Lower lobe of right lung (tissue), 2 donors: ENCODE measurements around the gene CADM3. TPM values are rescaled to one million over a fixed set of nuclear protein-coding genes. Genes with fewer than 3 reads are reported as not detected.

Source experiments
- ATAC-seq, 2 donors: fragments of 200-7000 bp; cut with Tn5 transposase; one replicate each; pipeline ENCODE4 v1.9.1; 2020 to 2022; ENCODE audit warnings: mild to moderate bottlenecking in 2 of 2, moderate library complexity in 2 of 2
- DNase-seq: peaks from one replicate; pipeline ENCODE4 v3.0.0-alpha.2; 2020
- H3K27ac ChIP-seq: fragments of 200-600 bp; one replicate; pipeline ENCODE4 v1.8.0; 2022
- H3K27me3 ChIP-seq: fragments of 200-600 bp; one replicate; pipeline ENCODE4 v1.8.0; 2022; ENCODE audit warnings: low read depth
- H3K36me3 ChIP-seq: fragments of 200-600 bp; one replicate; pipeline ENCODE4 v1.8.0; 2022; ENCODE audit warnings: mild to moderate bottlenecking
- H3K4me1 ChIP-seq: fragments of 200-600 bp; one replicate; pipeline ENCODE4 v1.8.0; 2022
- H3K4me3 ChIP-seq: fragments of 200-600 bp; one replicate; pipeline ENCODE4 v1.8.0; 2022; ENCODE audit warnings: mild to moderate bottlenecking
- H3K9me3 ChIP-seq: fragments of 200-600 bp; one replicate; pipeline ENCODE4 v1.8.0; 2022
- intact Hi-C: fragments of 100-400 bp; cut with DNase I; formaldehyde crosslinking; loops from one replicate; pipeline ENCODE4 v1.11.0; 2022
- total RNA-seq: library from RNA; stranded (reverse); fragmentation: NEBNext Ultra II Directional; extraction: Animal tissue kit (Norgen Biotek cat#: 25700); gene quantifications from one replicate; pipeline ENCODE4 v1.2.1, GENCODE V29; 2021
- TF ChIP-seq, protein P1 (sequence below): fragments of 200-600 bp; IDR thresholded peaks from one replicate; pipeline ENCODE4 v1.8.0; 2022; ENCODE audit warnings: antibody characterized with exemption, mild to moderate bottlenecking
- donor health status: DM: no; HTN: yes; CAD: no; lungs with severe emphysema.

CADM3 gene
- total RNA-seq, 1 donor from 2014 or later: 8.8 TPM

DNA sequence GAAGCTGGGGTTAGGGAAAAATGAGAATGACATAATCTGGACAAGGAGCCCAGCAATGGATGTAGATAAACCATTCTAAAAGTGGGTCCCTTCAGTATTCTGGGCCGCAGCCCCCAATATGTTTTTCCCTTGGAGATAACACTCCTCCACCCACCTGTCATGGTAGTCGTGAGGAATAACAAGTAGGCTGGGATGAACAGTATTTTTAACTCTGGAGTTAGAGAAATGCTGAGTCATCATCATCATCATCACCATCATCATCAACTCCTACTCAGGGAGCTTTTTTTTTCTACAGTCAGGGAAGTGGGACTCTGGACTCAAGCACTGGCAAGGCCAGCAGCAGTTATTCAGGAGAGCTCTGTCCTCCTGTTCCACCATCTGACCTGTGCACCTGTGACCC, 12.8 kb downstream of the CADM3 start:
- Histone ChIP-seq H3K9me3 (no peaks in the 10 kb centered on the region), H3K4me1 (no peaks in the 10 kb centered on the region), H3K36me3 (no peaks in the 10 kb centered on the region), H3K27ac (no peak overlapping the region), H3K27me3 (peaks cover 17% of the 10 kb centered on the region), H3K4me3 (no peak overlapping the region)
- ATAC-seq: no peak
- no peak for DNase-seq
- TF ChIP-seq, protein P1, sequence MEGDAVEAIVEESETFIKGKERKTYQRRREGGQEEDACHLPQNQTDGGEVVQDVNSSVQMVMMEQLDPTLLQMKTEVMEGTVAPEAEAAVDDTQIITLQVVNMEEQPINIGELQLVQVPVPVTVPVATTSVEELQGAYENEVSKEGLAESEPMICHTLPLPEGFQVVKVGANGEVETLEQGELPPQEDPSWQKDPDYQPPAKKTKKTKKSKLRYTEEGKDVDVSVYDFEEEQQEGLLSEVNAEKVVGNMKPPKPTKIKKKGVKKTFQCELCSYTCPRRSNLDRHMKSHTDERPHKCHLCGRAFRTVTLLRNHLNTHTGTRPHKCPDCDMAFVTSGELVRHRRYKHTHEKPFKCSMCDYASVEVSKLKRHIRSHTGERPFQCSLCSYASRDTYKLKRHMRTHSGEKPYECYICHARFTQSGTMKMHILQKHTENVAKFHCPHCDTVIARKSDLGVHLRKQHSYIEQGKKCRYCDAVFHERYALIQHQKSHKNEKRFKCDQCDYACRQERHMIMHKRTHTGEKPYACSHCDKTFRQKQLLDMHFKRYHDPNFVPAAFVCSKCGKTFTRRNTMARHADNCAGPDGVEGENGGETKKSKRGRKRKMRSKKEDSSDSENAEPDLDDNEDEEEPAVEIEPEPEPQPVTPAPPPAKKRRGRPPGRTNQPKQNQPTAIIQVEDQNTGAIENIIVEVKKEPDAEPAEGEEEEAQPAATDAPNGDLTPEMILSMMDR: no peak
- intact Hi-C loops: no loop called here

DNA sequence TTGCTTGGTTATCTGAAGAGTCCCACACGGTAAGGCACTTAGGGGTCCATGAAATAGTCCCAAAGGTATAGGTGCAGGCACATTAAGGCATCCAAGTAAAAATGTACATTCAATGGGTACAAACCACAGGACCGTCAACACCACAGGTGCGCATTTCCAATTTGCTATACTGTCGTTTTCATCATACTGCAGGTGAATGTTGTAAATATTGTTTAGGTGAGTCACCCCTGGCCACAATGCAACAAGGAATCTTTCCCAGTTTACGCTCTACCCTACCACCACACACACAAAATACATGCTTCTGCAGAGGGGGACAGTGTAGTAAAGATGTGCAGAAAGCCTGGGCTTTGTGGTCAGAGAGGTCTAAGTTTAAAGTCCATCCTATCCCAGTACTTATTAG, 13.7 kb downstream of the CADM3 start:
- TF ChIP-seq, protein P1: no peak
- intact Hi-C loops: no loop called here

DNA sequence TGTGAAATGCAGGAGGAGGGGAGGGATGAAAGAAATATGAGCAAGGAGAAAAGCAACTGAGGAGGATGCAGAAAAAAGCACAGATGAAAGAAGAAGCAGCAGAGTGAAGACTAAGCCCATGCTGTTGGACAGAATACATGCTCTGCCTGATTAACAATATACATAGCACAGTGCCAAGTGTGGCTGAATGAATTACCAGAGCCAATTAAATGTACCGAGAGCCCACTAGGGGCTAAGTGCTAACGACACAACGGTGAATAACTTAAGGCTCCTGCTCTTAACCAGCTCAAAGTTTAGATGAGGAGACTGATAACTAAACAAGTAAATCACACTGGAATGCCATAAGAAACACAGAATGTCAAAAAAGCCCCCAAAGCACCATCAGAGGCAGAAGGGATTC, 15.6 kb downstream of the CADM3 start:
- peaks cover 20% of the 10 kb centered on the region for H3K27me3 ChIP-seq
- TF ChIP-seq, protein P1: no peak
- DNase-seq: no peak
- no peaks in the 10 kb centered on the region for H3K4me1 ChIP-seq
- H3K9me3 ChIP-seq: no peaks in the 10 kb centered on the region
- intact Hi-C loops: no loop called here
- H3K27ac ChIP-seq: no peak overlapping the region
- H3K36me3 ChIP-seq: no peaks in the 10 kb centered on the region
- no peak overlapping the region for H3K4me3 ChIP-seq
- no peak for ATAC-seq

More for the DNA sequence above, 13.7 kb downstream of the CADM3 start:
- Histone ChIP-seq H3K9me3 (no peaks in the 10 kb centered on the region), H3K36me3 (no peaks in the 10 kb centered on the region), H3K4me3 (no peak overlapping the region), H3K27me3 (peaks cover 20% of the 10 kb centered on the region), H3K4me1 (no peaks in the 10 kb centered on the region), H3K27ac (no peak overlapping the region)
- ATAC-seq (no peak), DNase-seq (no peak)

DNA sequence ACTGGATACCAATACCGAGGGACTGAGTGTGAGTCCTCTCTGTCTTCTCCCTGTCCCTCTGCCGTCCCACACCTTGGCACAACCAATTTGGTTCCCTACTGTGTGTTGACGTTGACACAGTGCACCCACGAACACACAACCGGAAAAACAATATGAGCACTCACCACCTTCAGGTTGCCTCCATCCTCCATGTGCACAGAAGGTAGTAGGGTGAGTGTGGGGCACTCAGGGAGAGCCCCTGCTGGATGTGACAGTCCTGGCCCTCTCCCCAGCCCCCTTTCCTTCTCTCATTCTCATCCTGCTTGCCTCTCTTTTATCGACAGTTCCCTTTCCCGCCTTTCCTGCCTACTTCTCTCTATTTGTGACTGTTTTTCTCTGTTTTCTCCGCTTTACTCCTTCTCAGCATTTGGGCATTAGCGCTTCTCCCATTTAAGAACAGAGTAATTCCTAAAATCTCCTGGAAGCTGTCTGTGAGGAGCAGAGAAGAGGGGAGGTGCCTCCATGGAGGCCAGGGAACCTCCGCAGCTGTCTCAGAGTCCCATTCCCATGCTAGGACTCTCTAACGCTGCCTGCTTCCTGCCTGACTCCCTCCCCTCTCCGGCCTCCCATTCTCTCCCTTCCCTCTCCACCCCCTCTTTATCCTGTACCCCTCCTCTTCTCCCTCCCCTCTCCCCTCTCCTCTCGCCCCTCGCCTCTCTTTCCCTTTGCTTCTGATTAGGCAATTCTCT, 16.4 kb downstream of the CADM3 start:
- peaks cover 20% of the 10 kb centered on the region for H3K27me3 ChIP-seq
- ATAC-seq (peak; percentile 41 to 54), DNase-seq (no peak)
- no peaks in the 10 kb centered on the region for H3K4me1 ChIP-seq
- no peaks in the 10 kb centered on the region for H3K36me3 ChIP-seq
- no peak overlapping the region for H3K27ac ChIP-seq
- H3K4me3 ChIP-seq: peak overlapping the region; percentile 41
- intact Hi-C loops: no loop called here
- H3K9me3 ChIP-seq: no peaks in the 10 kb centered on the region
- TF ChIP-seq, protein P1: no peak

GRCh38 chr1:159188375-159188788, 17.0 kb downstream of the CADM3 start:
- TF ChIP-seq, protein P1: no peak
- H3K4me1 ChIP-seq: no peaks in the 10 kb centered on the region
- DNase-seq (peak; percentile 75), ATAC-seq (peak; percentile 93 to 96)
- no peaks in the 10 kb centered on the region for H3K36me3 ChIP-seq
- no peaks in the 10 kb centered on the region for H3K9me3 ChIP-seq
- H3K27ac ChIP-seq: no peak overlapping the region
- H3K4me3 ChIP-seq: peak overlapping the region; percentile 41
- intact Hi-C loops: no loop called here
- H3K27me3 ChIP-seq: peaks cover 20% of the 10 kb centered on the region
